HG02938 (cell line): Measurements from ENCODE around the gene KRTAP13-2.

Experiments used
- ATAC-seq: cut with Tn5 transposase; IDR thresholded peaks from one replicate; pipeline ENCODE4 v1.9.1; 2021; ENCODE audit warnings: mild to moderate bottlenecking, moderate library complexity; ENCODE audit not compliant: unreplicated experiment

The KRTAP13-2 gene, protein sequence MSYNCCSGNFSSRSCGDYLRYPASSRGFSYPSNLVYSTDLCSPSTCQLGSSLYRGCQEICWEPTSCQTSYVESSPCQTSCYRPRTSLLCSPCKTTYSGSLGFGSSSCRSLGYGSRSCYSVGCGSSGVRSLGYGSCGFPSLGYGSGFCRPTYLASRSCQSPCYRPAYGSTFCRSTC

GRCh38 chr21:30372139-30372770 lies at the start of gene KRTAP13-2:
Gene KRTAP13-2 (minus strand): TSS chr21:30372271. CDS start chr21:30372213, 58 bp downstream.
- no peak for ATAC-seq

DNA sequence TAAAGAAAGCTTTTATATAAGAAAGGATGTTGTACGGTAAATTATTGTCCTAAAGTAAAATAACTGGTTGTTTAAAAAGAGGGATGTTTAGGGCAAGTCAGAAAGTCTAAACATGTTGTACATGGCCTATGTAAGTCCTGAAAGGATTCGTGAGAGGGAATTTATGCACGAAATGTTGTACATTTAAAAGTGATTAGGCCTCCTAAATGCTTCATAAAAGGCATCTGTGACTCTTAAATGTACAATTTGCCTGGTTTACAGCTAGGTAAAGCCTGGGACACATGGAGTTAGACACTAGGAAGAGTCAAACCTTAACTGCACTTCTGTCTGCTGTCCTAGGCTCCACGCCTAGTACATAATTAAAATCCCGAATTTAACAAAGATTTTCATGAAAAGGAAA lies 43.9 kb upstream of the KRTAP13-2 start:
- no peak for ATAC-seq

- no peak for ATAC-seq
Measured at GRCh38 chr21:30408782-30409494, 36.9 kb upstream of the KRTAP13-2 start.

GRCh38 chr21:30395731-30396130 lies 23.7 kb upstream of the KRTAP13-2 start, which contains the start of gene KRTAP13-1:
Gene KRTAP13-1 (plus strand): TSS chr21:30396031. CDS start chr21:30396087, 56 bp downstream.
- no peak for ATAC-seq

DNA sequence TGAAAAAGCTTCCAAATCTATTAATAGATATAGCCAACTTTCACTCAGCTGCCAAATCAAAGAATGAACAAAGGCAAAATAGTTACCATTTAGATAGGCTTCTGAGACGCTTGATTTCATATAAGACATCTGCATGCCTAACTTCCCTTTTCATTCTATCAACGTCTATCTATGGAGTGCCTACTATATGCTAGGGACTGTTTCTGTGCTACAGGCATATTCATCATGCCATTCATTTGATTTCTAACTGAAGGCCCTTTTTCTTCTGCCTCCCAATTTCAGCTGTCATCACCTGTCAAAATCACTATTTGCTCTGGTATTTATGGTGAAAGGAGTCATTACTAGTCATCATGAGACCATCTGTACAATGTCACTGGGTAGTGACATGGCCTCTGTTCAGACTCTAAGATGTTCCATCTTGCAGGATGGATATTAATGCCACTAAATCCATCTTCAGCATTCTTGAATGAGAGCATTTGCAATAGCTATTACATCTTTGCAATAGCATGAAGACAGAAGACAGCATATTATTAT lies 19.5 kb upstream of the KRTAP13-2 start:
- no peak for ATAC-seq

DNA sequence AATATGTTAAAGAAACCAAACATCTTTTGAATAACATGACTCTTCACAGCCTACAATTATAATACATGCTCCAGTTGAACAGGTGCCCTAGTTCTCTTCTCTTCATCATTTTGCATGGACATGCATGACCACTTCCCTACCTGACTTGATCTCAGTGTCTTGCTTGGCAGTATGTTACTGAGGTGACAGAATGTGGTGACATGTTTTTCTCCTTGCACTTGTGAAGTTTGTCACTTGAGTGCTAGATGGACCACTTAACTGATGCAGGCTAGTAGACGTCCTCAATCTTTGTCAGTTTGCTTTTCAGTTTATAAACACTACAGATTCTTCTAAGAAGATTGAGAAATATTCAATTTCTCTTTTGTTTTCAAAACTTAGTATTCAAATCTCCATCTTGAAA lies 10.1 kb upstream of the KRTAP13-2 start:
- no peak for ATAC-seq

DNA sequence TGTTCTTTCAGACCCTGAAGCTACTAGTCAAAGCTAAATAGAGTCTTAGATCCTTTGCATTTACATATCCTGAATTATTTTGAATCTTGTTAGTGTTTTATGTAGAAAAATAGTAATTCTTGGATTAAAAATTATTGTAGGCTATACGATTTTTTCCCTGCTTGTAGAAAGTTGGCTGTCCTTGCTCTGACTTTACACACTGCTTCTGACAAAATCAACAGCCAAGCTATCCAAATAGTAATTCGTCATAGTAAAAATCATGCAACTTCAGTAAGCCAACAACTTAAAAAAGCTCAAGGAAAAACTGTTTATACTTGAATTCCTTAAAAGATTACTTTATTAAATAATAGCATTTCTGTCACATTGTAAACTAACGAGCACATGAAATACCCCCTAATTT lies 16.2 kb downstream of the KRTAP13-2 start:
- ATAC-seq = no peak

- ATAC-seq = no peak
Measured at GRCh38 chr21:30354308-30355005, 17.6 kb downstream of the KRTAP13-2 start.

DNA sequence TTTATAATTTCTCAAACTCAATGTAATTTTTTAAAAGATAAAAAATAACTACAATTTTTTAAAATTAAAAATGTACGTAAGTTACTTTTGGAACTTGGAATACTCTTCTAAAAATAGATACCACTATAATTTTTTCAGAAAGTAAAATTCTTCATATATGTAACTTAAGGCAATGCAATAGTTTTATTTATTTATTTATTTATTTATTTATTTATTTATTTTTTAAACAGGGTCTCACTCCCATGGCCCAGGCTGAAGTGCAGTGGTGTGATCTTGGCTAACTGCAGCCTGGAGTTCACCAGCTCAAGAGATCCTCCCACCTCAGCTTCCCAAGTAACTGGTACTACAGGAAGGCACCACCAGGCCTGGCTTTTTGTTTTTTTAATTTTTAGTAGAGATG lies 20.5 kb downstream of the KRTAP13-2 start:
- no peak for ATAC-seq

DNA sequence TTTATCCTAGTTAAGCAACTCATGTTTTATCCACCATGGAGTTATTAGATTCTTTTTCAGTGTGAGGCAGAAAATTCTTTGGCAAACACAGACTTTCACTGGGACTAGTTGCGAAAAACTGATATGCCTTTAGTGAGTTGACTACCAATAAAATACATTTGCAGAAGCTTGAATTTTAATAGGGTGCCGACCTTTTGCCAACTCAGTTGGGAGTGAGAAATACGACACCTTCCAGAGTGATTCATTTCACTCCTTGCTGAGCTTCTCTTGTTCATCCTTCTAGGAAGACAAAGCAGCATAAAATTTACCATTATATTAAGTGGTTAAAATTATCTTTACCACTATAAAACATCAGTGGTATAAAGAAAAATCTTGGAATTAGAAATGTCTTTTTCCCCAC lies 22.5 kb downstream of the KRTAP13-2 start:
- no peak for ATAC-seq

GRCh38 chr21:30348506-30348905 lies 23.6 kb downstream of the KRTAP13-2 start, which contains the start of gene KRTAP23-1:
Gene KRTAP23-1 (minus strand): TSS chr21:30348606. CDS start chr21:30348606, 0 bp downstream.
- no peak for ATAC-seq

DNA sequence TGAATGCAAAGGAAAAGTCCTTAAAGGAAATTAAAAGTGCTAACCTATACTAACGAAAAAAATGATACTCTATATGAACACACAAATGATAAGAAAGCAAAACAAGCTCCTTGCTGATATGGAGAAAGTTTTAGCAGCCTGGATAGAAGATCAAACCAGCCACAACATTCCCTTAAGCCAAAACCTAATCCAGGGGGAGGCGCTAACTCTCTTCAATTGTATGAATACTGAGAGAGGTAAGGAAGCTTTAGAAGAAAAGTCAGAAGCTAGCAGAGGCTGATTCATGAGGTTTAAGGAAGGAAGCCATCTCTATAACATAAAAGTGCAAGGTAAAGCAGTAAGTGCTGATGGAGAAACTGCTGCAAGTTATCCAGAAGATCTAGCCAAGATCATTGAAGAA lies 27.1 kb downstream of the KRTAP13-2 start:
- ATAC-seq = no peak

- ATAC-seq = no peak
Measured at GRCh38 chr21:30340714-30341573, 31.1 kb downstream of the KRTAP13-2 start.

DNA sequence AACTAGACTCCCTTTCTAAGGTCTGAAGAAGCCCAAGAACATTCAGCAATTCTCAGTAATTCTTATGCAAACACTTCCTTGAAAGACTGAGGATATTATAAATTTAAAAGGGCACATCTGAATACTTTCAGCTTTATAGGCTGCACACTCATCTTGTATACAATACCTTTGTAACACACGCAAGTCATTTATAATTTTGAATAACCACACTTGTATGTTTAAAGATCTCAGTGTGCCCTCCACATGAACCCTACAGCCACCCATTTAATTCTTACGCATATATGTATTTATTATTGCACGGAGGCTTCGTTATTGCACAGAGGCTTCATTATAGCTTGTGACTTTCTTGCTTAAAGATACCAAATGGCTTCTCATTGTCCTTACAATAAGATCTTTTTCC lies 33.4 kb downstream of the KRTAP13-2 start:
- ATAC-seq = no peak

- no peak for ATAC-seq
Measured at GRCh38 chr21:30337772-30338171, 34.3 kb downstream of the KRTAP13-2 start.

DNA sequence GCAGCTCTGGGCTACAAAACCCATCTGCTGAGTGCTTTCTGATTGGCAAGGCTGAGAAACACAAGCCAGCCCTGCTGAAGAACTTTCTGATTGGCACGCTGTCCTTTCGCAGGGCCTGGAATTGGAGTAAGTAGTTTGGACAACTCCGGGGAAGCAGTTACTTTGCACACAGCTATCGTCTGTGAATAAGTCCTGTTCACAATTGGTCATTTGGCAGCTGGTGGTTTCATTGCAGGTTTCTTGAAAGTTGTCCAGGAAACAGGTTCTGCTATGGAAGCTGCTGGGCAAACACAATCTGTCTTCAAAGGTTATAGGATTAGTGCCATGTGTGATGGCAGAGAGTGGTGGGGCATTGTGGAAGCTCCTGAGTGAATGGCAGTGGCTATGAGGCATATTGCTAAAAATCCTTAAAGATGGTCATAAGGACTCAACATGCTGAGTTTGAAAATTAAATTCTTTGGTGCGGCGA lies 34.8 kb downstream of the KRTAP13-2 start, which contains the start of gene KRTAP27-1:
KRTAP27-1 (minus strand) TSS at position 419 of the 469 bp plus-strand sequence; CDS start at position 393, 26 bp downstream.
- ATAC-seq = no peak

DNA sequence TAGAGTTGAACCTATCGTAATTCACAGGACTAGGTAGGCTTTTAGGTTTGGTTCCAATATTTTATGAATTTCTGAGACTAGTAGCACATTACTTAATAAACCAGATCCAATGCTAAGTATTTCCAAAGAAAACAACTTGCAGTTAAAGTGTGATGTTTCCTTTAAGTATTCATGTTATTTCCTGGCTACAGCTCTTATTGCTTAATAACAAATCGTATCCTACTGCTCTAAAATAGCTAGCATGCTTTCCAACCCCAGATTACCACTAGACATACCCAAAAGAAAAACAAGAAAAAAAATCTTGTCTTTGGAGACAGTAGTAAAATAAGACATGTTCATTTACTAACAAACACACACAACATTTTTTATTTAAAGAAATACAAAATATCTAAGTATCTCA lies 35.5 kb downstream of the KRTAP13-2 start:
- no peak for ATAC-seq

DNA sequence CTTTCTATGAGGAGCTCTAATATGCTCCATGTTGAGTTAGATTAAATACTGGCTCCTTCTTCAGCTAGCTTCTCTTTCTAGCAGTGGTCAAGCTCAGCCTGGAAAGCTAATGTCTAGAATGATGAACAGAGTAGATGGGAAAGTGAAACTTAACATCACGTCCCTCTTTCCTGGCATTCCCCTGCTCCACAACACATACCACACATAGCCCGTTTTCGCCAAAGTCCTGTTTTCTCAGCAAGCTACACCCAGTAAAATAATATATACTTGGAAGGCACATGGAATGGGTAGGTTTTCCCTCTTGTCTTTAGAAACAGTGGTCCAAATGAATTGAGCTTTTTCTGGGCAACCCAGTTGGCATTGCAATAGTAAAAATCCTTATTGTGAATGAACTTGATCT lies 38.3 kb downstream of the KRTAP13-2 start:
- ATAC-seq = no peak

- ATAC-seq = no peak
Measured at GRCh38 chr21:30332681-30333080, 39.4 kb downstream of the KRTAP13-2 start.
